GF-D8 (cell line): ENCODE data around the gene CIB4.

Experiments
- DNase-seq: peaks from one replicate; lab custom pipeline; 2025; lab: John Stamatoyannopoulos, UW

Gene CIB4

DNA sequence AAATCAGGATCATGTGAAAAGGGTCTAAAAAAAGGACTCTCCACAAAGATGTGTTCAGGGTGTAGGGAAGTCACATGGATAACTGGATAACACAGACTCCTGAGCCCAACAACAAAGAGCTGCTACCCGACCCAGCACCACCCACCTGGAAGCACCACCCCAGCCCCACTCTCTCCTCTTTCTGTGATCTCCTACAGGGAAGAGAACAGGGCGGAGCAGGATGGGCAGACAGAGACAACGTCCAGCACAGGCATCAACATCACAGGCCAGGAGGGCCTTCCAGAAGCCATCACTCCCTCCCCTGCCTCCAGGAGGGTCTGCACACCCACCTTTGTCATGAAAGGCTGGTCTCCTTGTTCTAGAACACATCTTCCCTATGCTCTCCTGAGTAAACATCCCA is 1.3 kb upstream of the CIB4 start:
- DNase-seq, result no peak

DNA sequence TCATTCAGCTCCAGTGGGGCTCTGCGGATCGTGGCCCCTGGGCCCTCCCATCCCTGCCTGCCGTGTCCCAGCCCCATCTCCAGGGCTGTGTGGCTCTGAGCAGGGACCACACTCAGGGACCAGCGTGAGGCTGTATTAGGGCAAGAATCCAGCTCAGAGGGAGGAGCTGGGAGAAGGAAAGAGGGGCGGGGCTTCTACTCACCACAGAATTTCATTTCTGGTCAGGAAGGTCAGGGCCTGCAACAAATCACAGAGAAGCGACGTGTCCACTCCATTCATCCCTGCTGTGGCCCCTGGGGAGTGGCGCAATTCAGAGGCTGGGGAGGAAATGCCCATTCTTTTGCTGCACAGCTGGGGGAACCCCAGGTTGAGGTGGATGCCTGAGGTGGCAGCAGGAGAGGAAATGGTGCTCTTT is 828 bp downstream of the CIB4 start:
- DNase-seq, result no peak

- no peak for DNase-seq
Observed at GRCh38 chr2:26639685-26640243, 1.4 kb downstream of the CIB4 start.

DNA sequence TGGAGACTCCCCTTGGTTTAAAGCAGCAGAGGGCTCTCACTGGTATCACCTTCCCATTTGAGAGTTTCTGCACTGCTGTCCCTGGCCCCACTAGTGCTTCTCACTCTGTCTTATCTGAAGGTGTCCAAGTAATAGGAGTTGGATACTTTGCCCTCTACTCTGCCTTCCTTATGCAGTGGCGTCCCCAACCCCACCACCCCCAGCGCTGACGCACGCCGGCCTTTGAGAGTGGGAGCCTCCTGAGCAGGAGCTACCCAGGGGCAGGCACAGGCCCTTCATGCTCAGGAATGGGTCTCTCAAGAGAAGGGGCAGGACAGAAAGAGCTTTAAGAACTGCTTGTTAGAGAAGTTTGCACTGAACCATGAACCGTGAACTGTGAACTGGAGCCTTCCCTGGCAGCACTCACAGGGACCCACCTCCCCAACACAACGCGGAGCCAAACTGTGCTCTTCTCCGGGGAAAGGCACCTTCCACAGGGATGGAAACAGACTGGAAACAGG is 3.3 kb downstream of the CIB4 start:
- no peak for DNase-seq

DNA sequence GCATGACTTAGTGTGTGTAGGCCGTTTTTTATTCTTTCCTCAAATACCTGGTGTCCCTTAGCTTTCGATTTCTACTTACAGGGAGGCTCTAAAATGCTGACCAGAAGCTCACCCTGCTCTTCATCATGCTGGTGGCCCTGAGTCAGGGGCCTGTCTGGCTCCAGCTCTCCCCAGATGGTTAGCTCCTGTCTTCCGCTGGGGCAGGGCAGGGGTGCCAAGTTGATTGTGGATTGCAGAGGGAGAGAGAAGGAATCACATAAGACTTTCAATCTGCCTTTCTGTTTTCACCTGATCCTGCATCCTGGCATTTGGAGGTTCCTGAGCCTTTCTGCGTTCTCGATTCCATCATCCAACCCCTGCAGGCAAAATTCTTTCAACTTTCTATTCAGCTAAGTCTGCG is 4.2 kb downstream of the CIB4 start:
- DNase-seq, result no peak

DNA sequence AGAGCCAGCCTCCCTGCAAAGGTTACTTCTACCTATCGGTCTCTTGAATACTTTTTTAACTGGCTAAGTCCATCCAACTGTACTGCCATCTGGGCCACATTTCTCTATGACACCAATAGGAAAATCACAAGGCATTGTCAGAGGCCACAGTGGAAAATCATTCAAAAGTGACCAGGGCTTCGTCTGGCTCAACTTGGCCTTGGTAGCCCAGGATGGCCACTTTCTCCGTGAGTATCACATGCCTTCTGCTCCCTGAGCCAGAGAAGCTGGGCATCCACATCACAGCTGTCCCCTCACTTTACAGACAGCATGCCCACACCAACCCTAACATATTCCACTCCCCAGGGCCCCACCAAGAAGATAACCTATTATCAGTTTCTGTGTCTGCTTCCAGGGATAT is 5.8 kb downstream of the CIB4 start:
- DNase-seq, result no peak

DNA sequence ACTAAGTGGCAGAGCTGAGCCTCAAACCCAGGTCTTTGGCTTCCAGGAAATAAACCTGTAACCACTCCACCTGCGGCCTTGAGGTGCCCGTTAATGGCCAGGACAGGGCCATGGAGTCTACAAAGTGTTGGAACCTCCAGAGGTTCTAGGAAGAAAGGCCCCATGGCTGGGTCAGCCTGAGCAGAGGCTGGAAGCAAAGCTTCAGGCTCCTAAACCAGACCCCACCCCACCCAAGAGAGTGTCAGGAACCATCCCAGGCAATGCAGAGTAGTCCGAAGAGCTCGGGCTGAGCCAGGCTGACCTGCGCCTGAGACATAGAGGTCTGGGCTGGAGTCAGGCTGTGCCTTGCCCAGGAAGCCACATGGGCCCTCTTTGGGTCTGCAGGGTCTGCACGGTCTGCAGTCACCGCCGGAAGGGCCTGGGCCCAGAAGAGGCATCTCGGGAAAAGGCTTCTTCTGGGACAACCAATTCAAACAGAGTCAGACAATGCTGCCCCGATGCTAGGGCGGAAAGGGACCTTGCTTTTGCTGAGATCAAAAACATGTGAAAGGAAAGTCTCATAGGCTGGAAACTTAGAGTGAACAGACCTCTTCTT is 6.4 kb downstream of the CIB4 start:
- no peak for DNase-seq

GRCh38 chr2:26633993-26634595 is 7.1 kb downstream of the CIB4 start:
- no peak for DNase-seq

DNA sequence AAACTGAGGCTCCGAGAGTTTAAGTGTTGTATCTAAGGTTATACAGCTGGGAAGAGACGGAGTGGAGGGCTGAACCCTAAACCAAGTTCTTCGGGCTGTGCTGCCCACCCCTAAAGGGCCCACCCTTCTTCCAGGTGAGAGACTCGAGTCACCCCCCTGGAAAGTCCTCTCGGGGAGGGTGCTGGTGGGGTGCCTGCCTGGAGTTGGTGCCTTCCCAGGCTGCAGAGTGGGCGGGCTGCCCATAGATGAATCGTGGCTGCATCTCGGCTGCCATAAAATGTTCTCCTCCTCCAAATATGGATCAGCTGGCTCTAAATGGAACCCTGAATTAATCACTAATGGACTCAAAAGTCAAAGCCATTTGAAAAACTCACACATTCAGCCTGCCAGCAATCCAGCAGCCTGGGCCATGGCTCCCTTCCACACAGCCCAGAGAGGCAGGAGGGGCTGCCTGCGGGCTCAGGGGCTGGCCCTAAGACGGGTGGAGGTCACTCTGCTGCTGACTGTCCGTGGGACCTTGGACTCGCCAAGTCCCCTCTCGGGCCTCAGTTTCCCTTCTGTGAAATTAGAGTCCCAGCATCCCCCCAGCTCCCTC is 7.7 kb downstream of the CIB4 start:
- no peak for DNase-seq

GRCh38 chr2:26632624-26633185 is 8.5 kb downstream of the CIB4 start:
- no peak for DNase-seq

GRCh38 chr2:26631401-26632170 is 9.6 kb downstream of the CIB4 start:
- no peak for DNase-seq

GRCh38 chr2:26630669-26631360 is 10.4 kb downstream of the CIB4 start:
- DNase-seq, result no peak

- DNase-seq, result no peak
Observed at GRCh38 chr2:26630235-26630634, 10.9 kb downstream of the CIB4 start.

DNA sequence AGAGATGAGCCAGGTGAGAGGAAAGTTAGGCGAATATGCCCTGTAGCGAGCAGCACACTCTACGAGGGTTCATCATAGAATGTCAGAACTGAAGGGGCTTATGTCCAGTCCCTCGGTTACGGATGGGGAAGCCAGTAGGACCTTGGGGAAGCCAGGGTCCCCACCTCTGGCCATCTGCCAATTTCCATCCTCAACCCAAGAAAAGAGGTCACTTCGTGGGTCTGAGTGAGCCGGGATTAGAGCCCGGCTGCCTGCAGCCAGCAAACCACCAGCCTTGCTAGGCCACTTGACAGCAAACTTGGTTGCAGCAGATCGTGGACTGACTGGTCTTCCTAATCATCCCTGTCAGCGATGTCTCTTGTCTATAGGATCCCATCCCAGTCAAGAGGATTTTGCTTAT is 11.4 kb downstream of the CIB4 start:
- no peak for DNase-seq

GRCh38 chr2:26629346-26629630 is 11.9 kb downstream of the CIB4 start:
- no peak for DNase-seq

DNA sequence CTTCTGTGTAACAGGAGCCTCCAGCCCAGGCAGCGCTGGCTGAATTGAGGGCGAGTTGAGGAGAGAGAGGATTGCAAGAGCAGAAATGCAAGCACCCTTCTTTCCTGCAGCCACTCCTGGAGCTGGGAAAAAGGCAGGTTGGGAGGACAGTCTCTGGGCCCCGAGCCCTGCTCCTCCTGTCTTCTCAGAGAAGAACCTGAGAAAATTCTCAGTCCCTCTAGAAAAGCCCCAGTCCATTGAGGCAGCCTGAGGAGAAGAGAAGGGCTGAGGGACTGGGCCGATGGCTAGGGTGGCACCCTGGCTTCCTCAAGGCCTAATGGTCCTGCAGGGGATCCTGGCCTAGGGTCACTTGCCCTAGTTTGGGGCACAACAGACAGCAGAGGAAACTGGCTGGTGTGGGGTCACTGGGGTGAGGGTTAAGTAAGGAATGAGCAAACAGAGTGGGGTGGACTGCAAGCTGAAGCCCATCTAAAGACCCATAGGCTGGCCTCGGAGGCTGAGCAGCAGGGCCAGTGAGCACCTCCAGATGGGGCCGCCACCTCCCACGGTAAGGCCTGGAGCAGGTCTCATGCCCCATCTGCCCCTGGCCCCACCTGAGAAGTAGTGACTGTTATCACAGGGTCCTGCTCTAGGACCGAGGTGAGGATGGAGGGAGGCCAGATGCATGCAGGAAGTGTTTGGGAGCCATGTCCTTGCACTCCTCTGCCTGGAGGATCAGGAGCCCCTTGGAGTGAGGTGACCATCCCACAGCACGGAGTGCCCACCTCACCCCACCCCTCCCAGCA is 12.4 kb downstream of the CIB4 start:
- DNase-seq, result no peak

DNA sequence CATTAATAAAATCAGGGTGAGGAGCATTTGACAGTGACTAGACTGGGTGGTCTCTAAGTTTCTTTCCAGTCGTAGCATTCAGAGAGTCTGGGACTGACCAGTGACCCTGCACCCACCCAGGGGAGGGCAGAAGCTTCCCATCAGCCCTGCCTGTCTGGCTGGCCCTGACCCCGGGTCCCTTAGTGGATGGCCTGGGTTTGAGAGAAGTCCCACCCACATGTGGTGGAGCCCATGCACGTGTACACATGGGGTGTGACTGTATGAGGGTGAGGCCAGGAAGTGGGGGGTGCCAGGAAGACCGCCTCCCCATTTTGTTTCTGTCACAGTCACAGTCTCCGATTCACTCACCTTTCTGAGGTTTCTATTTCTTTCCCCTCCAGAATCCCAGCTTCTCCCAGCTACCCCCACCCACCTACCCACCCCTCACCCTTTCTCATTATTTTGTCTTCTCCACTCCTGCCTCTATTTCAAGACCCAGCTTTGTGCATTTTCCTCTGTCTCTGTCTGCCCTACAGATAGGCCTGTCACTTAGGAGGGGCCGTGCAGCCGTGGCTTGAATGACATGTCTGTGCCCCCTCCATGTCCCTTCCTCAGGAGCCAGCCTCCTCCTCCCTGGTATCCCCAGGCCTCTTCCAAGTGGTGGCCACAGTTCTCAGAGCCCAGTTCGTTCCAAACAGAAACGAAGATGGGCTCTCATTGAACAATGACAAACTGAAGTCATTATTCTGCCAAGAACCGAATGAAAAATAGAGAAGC is 13.6 kb downstream of the CIB4 start:
- no peak for DNase-seq

DNA sequence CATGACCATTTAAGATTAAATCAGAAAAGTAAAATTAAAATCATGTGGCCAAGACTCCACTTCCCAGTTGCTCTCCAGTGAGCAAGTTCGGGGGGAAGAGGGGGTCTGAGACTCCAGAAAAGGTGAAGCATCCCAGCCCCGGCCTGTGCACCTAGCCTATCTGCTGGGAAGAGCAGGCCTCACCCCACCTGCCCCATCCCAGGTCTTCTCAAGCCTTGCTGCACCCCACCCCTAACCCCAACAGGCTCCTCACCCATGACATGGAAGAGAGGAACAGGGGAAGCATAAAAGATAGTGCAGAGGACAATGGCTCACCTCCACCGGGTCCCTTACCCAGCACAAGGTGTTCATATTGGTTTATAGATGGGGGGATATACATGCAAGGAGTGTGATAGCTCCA is 14.6 kb downstream of the CIB4 start:
- DNase-seq, result no peak

DNA sequence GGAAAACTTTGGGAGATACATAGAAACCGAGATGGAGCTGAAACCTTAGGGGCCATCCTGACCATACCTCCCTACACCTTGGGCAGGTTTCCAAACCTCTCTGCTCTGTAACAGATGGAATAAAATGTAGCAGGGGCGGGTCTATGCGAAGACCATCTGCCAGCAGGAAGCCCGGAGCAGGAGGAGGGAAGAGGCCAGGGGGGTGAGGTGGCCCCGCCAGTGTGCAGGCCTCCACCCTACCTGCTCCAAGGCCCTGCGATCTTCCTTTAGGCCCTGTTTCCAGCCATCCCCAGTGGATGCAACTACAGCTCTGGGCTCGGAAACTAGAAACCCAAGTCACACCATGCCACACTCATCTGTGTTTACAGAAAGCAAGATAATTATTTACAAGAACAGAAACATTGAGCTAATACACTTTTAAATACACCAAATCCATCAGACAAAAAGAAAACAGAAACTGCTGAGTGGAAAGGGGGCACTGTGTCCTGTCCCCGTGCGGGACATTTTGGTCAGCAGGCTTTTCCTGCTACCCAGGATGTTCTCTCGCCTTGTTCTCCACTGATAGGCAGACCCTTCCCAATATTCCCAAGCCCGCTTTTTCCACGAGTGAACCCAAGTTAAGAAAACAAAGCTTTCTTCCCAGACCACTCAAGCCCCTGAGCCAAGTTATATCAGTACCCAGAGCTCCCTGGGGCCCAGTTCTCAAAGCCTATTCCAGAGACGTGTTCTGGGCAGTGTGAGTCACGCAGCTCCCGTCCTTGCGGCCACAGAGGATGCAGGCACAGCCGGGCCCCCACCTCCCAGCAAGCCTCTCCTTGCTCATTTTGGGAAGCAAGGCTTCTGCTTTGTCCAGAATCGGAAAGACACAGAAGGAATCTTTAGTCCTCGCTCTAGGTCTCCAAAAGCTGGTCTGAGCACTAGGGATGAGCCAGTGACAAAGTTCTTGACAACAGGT is 17.3 kb downstream of the CIB4 start:
- no peak for DNase-seq
